IMR-90 (cell line): Measurements from ENCODE around the gene NUBPL.

Experiments used
- MAFK ChIP-seq: IDR thresholded peaks from 2 replicates; pipeline ENCODE4 v1.6.1; 2012; ENCODE audit warnings: low read depth, low read length, improper control_type of control experiment
- MAZ ChIP-seq: IDR thresholded peaks from 2 replicates; pipeline ENCODE4 v1.6.1; 2012; ENCODE audit warnings: low read depth, mild to moderate bottlenecking, low read length, improper control_type of control experiment, moderate library complexity, borderline replicate concordance
- POLR2A ChIP-seq: IDR thresholded peaks from 2 replicates; pipeline ENCODE4 v1.6.1; 2012; ENCODE audit warnings: mild to moderate bottlenecking, low read depth, low read length
- RCOR1 ChIP-seq: IDR thresholded peaks from 2 replicates; pipeline ENCODE4 v1.6.1; 2012; ENCODE audit warnings: mild to moderate bottlenecking, low read length, improper control_type of control experiment; ENCODE audit not compliant: insufficient replicate concordance
- RFX5 ChIP-seq: IDR thresholded peaks from 2 replicates; pipeline ENCODE4 v1.8.0; 2012; ENCODE audit warnings: low read depth, mild to moderate bottlenecking, low read length, moderate library complexity
- TF ChIP-seq, protein P1 (sequence below): conservative IDR thresholded peaks from 2 replicates; pipeline ENCODE4 v1.5.1; 2012; ENCODE audit warnings: mild to moderate bottlenecking, low read depth, low read length, improper control_type of control experiment
- TF ChIP-seq, protein P2 (sequence below): fragments of 150-350 bp; IDR thresholded peaks from 2 replicates; pipeline ENCODE4 v1.6.1; 2017; ENCODE audit warnings: mild to moderate bottlenecking, antibody characterized with exemption, low read length, low read depth

DNA sequence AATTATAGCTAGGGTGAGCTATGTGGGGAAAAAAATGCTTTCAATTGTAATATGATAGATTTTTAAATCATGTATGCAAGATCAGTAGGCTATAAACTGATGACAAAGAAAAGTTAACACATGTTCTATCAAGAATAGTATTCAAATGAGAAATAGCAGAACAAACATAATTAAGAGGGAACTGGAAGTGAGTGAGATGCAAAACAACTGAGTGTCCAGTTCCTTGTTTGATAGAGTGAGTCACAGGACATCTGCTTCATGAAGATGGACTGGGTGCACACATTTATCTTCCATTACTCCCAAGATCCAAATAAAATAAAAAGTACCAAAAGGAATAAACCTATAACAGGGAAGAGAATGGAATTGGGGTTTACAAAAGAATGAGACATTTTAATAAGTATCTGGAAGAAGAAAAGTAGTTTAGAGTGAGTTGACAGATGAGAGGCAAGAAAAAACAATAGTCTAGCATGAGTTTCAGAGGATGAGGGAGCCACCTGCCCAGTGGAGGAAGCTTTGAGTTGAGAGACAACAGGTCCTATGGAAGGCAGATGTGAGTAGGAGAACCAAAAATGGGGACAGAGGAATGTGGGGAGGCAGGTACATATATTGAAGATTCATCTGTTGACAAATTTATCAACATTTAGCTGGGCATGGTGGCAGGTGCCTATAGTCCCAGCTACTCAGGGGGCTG, 337.8 kb downstream of the NUBPL start:
- TF ChIP-seq, protein P1, sequence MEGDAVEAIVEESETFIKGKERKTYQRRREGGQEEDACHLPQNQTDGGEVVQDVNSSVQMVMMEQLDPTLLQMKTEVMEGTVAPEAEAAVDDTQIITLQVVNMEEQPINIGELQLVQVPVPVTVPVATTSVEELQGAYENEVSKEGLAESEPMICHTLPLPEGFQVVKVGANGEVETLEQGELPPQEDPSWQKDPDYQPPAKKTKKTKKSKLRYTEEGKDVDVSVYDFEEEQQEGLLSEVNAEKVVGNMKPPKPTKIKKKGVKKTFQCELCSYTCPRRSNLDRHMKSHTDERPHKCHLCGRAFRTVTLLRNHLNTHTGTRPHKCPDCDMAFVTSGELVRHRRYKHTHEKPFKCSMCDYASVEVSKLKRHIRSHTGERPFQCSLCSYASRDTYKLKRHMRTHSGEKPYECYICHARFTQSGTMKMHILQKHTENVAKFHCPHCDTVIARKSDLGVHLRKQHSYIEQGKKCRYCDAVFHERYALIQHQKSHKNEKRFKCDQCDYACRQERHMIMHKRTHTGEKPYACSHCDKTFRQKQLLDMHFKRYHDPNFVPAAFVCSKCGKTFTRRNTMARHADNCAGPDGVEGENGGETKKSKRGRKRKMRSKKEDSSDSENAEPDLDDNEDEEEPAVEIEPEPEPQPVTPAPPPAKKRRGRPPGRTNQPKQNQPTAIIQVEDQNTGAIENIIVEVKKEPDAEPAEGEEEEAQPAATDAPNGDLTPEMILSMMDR, result no peak
- TF ChIP-seq POLR2A (no peak), MAFK (no peak), MAZ (no peak), RCOR1 (no peak), RFX5 (no peak)
- TF ChIP-seq, protein P2, sequence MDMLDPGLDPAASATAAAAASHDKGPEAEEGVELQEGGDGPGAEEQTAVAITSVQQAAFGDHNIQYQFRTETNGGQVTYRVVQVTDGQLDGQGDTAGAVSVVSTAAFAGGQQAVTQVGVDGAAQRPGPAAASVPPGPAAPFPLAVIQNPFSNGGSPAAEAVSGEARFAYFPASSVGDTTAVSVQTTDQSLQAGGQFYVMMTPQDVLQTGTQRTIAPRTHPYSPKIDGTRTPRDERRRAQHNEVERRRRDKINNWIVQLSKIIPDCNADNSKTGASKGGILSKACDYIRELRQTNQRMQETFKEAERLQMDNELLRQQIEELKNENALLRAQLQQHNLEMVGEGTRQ, result no peak
